ENCODE results near the gene HOXA2. TPM values are rescaled to one million over a fixed set of nuclear protein-coding genes. Genes with fewer than 3 reads are reported as not detected.

The HOXA2 gene
- total and polyA plus RNA-seq, 4 donors: 0.05 to 0.13 (median 0.08) TPM

DNA sequence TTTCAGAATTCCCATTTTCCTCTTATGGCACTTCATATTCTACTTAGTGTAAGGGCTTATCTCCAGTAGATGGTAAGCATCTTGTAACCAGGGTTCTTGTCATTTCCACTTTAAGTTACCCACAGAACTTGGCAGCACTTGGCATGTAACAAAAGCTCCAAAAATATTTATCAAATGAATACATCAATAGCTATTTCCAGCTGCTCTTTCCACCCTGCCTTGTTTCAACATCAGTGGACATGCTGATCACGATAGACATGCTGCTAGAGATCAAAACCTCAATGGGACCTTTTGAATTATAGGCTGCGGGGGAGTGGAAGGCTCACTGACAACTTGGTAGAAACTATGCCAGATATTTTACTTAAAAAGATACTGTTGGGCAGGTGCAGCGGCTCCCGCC, 39.5 kb downstream of the HOXA2 start:
- Histone ChIP-seq H3K36me3 (ENCODE audit: control insufficient read depth in 4 of 4, insufficient read depth in 3 of 4, low read depth in 1 of 4, low read length in 3 of 4) (no peaks in the 10 kb centered on the region), H3K27me3 (ENCODE audit: control insufficient read depth in 4 of 4, insufficient read depth in 4 of 4, low read length in 3 of 4) (no peaks in the 10 kb centered on the region), H3K4me1 (ENCODE audit: control insufficient read depth in 4 of 4, insufficient read depth in 4 of 4, low read length in 3 of 4) (no peaks in the 10 kb centered on the region), H3K4me3 (ENCODE audit: low read depth in 1 of 3, low read length in 3 of 3) (no peak overlapping the region), H3K9me3 (ENCODE audit: control insufficient read depth in 4 of 4, low read length in 3 of 4) (no peaks in the 10 kb centered on the region), H3K9ac (ENCODE audit: low read depth in 1 of 2, low read length in 2 of 2) (no peak overlapping the region), H3K27ac (ENCODE audit: low read depth in 1 of 2, low read length in 2 of 2) (no peak overlapping the region)
- WGBS: 90% methylated on average over 4 of the region's 4 CpGs
- no peak for TF ChIP-seq HNF4A (conservative IDR thresholded peaks at IDR 0.05)
- no peak for TF ChIP-seq ATF3 (IDR thresholded peaks at IDR 0.05)
- TF ChIP-seq RXRA (IDR thresholded peaks at IDR 0.05): no peak
- no peak for TF ChIP-seq EGR1 (IDR thresholded peaks at IDR 0.05; ENCODE audit: low read depth in 2 of 2)
- TF ChIP-seq GABPA (IDR thresholded peaks at IDR 0.05 in 1 of 2, conservative IDR thresholded peaks at IDR 0.05 in 1 of 2): no peak
- TF ChIP-seq TAF1 (conservative IDR thresholded peaks at IDR 0.05): no peak
- TF ChIP-seq SP1 (IDR thresholded peaks at IDR 0.05): no peak
- no peak for TF ChIP-seq NR2F2 (IDR thresholded peaks at IDR 0.05)
- TF ChIP-seq RAD21 (IDR thresholded peaks at IDR 0.05): no peak
- TF ChIP-seq FOXA1 (IDR thresholded peaks at IDR 0.05): no peak
- no peak for TF ChIP-seq FOXA2 (IDR thresholded peaks at IDR 0.05)
- no peak for TF ChIP-seq YY1 (IDR thresholded peaks at IDR 0.05)
- no peak for TF ChIP-seq JUND (IDR thresholded peaks at IDR 0.05)
- no peak for TF ChIP-seq HNF4G (IDR thresholded peaks at IDR 0.05)
- TF ChIP-seq REST (IDR thresholded peaks at IDR 0.05): no peak
- TF ChIP-seq, protein P1, sequence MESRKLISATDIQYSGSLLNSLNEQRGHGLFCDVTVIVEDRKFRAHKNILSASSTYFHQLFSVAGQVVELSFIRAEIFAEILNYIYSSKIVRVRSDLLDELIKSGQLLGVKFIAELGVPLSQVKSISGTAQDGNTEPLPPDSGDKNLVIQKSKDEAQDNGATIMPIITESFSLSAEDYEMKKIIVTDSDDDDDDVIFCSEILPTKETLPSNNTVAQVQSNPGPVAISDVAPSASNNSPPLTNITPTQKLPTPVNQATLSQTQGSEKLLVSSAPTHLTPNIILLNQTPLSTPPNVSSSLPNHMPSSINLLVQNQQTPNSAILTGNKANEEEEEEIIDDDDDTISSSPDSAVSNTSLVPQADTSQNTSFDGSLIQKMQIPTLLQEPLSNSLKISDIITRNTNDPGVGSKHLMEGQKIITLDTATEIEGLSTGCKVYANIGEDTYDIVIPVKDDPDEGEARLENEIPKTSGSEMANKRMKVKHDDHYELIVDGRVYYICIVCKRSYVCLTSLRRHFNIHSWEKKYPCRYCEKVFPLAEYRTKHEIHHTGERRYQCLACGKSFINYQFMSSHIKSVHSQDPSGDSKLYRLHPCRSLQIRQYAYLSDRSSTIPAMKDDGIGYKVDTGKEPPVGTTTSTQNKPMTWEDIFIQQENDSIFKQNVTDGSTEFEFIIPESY (IDR thresholded peaks at IDR 0.05): no peak
- TF ChIP-seq CTCF (IDR thresholded peaks at IDR 0.05; ENCODE audit: low read depth, low read length, missing input control): no peak
- TF ChIP-seq, protein P2, sequence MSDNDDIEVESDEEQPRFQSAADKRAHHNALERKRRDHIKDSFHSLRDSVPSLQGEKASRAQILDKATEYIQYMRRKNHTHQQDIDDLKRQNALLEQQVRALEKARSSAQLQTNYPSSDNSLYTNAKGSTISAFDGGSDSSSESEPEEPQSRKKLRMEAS (IDR thresholded peaks at IDR 0.05): no peak
- DNase-seq (ENCODE audit: low spot score): no peak
